Esophagus muscularis mucosa (tissue), 4 donors: ENCODE results near the gene KCNJ10. TPM values are rescaled to one million over a fixed set of nuclear protein-coding genes. Genes with fewer than 3 reads are reported as not detected.
A peak's percentile ranks its signal among the peaks of the same experiment; 100 is the strongest.

Source experiments
- DNase-seq: peaks from one replicate; pipeline ENCODE4 v3.0.0-alpha.2; 2017; ENCODE audit errors: extremely low spot score
- H3K27ac ChIP-seq, 4 donors: fragments of 200-600 bp; sonication (generic); replicated peaks in 1 of 4; 1 replicate in 3 of 4; 2 replicates in 1 of 4; pipeline ENCODE4 v1.5.1; 2016 to 2019; ENCODE audit warnings: mild to moderate bottlenecking in 1 of 4
- H3K27me3 ChIP-seq, 4 donors: fragments of 200-600 bp; sonication (generic); one replicate each; pipeline versions ENCODE4 v1.5.1 to v1.6.0; 2016 to 2019
- H3K36me3 ChIP-seq, 4 donors: fragments of 200-600 bp; sonication (generic); one replicate each; pipeline ENCODE4 v1.5.1; 2016 to 2019
- H3K4me1 ChIP-seq, 4 donors: fragments of 200-600 bp; sonication (generic); one replicate each; pipeline ENCODE4 v1.5.1; 2016 to 2019
- H3K4me3 ChIP-seq, 4 donors: fragments of 200-600 bp; sonication (generic); 1 replicate in 2 of 4; 2 replicates in 2 of 4; pipeline ENCODE4 v1.5.1; 2016 to 2019; ENCODE audit warnings: mild to moderate bottlenecking in 4 of 4, moderate library complexity in 1 of 4
- H3K9me3 ChIP-seq, 4 donors: fragments of 200-600 bp; sonication (generic); 1 replicate in 3 of 4; 2 replicates in 1 of 4; pipeline ENCODE4 v1.5.1; 2016 to 2019
- EP300 ChIP-seq: sonication (generic); formaldehyde crosslinking; IDR thresholded peaks from one replicate; pipeline ENCODE4 v1.6.1; 2017; ENCODE audit warnings: antibody characterized with exemption
- POLR2A ChIP-seq: fragments of 450-650 bp; IDR thresholded peaks from one replicate; pipeline ENCODE4 v1.6.1; 2017; ENCODE audit warnings: antibody characterized with exemption, moderate library complexity, mild to moderate bottlenecking, low read depth
- POLR2AphosphoS5 ChIP-seq, 2 donors: sonication (generic); formaldehyde crosslinking; IDR thresholded peaks; one replicate each; pipeline ENCODE4 v1.6.1; 2017; ENCODE audit warnings: antibody characterized with exemption in 2 of 2
- WGBS: methylation state at CpG from one replicate; pipeline ENCODE4 v1.1.5; 2018; 5-methylcytosine and 5-hydroxymethylcytosine counted together
- intact Hi-C: fragments of 100-400 bp; cut with DNase I; formaldehyde crosslinking; loops from one replicate; pipeline ENCODE4 v1.15.1; 2023
- total RNA-seq, 4 donors: library from RNA; depleted of rRNA; stranded (reverse); fragments of >200 nt; gene quantifications; one replicate each; pipeline versions ENCODE4 v1.1.0 to v1.2.1, GENCODE V29; 2016
- TF ChIP-seq, protein P1 (sequence below), 3 experiments: fragments of 200-600 bp in 2 of 3; fragments of 450-650 bp in 1 of 3; sonication (generic) in 2 of 3; IDR thresholded peaks; one replicate each; pipeline ENCODE4 v1.5.1; 2017 to 2019; ENCODE audit warnings: antibody characterized with exemption in 3 of 3, mild to moderate bottlenecking in 2 of 3, moderate library complexity in 1 of 3

The KCNJ10 gene
- total RNA-seq, 4 donors from 2014 or later, result 0.06 TPM; not detected in 3

GRCh38 chr1:159961636-159962035 is 108.3 kb downstream of the KCNJ10 start:
- peak overlapping the region in 2 of 4 donors; percentile 5 to 10 for H3K4me3 ChIP-seq
- no peaks in the 10 kb centered on the region for H3K36me3 ChIP-seq

GRCh38 chr1:159960721-159961381 is 109.1 kb downstream of the KCNJ10 start:
- Histone ChIP-seq H3K4me3 (peak overlapping the region in 2 of 4 donors; percentile 5 to 28), H3K27ac (peak overlapping the region in 1 of 4 donors; percentile 40), H3K9me3 (no peaks in the 10 kb centered on the region), H3K36me3 (no peaks in the 10 kb centered on the region), H3K27me3 (no peaks in the 10 kb centered on the region), H3K4me1 (peaks cover 0 to 6% (median 3%) of the 10 kb centered on the region in 4 donors)
- intact Hi-C loops, result no loop called here
- no peak for DNase-seq
- TF ChIP-seq POLR2A (no peak), POLR2AphosphoS5 (IDR thresholded peaks at IDR 0.05) (peak in 1 of 2 donors; percentile 16)
- 34% methylated on average over 5 of the region's 5 CpGs for WGBS

More at GRCh38 chr1:159961636-159962035, 108.3 kb downstream of the KCNJ10 start:
- intact Hi-C loops, result no loop called here
- H3K9me3 ChIP-seq, result no peaks in the 10 kb centered on the region
- H3K27me3 ChIP-seq, result no peaks in the 10 kb centered on the region
- WGBS, result 83% methylated on average over 14 of the region's 15 CpGs
- TF ChIP-seq EP300 (no peak), POLR2AphosphoS5 (IDR thresholded peaks at IDR 0.05) (no peak), POLR2A (no peak)
- TF ChIP-seq, protein P1, sequence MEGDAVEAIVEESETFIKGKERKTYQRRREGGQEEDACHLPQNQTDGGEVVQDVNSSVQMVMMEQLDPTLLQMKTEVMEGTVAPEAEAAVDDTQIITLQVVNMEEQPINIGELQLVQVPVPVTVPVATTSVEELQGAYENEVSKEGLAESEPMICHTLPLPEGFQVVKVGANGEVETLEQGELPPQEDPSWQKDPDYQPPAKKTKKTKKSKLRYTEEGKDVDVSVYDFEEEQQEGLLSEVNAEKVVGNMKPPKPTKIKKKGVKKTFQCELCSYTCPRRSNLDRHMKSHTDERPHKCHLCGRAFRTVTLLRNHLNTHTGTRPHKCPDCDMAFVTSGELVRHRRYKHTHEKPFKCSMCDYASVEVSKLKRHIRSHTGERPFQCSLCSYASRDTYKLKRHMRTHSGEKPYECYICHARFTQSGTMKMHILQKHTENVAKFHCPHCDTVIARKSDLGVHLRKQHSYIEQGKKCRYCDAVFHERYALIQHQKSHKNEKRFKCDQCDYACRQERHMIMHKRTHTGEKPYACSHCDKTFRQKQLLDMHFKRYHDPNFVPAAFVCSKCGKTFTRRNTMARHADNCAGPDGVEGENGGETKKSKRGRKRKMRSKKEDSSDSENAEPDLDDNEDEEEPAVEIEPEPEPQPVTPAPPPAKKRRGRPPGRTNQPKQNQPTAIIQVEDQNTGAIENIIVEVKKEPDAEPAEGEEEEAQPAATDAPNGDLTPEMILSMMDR (IDR thresholded peaks at IDR 0.05), result no peak
- no peak for DNase-seq
- H3K27ac ChIP-seq, result peak overlapping the region in 1 of 4 donors; percentile 7
- peaks cover 0 to 6% (median 3%) of the 10 kb centered on the region in 4 donors for H3K4me1 ChIP-seq

DNA sequence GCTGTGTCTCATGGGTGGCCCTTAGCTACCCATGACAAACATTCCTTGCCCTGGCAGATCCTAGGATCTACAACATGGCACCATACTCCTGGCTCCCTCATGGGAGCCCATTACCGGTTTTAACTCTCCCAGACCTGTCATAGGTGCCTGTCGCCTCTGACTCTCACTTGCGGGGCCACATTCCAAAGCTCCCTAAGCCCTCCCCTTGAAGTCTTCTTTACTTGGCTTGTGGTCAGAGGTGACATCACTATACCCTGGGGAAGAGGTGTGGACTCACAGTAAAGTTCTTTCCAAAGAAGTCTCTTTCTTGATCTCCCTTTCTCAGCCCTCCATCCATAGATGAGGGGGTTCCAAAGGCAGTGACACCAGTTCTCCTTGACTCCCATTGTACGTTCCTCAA is 110.5 kb downstream of the KCNJ10 start:
- no peaks in the 10 kb centered on the region for H3K27me3 ChIP-seq
- no peak overlapping the region for H3K27ac ChIP-seq
- TF ChIP-seq EP300 (no peak), POLR2A (no peak), POLR2AphosphoS5 (IDR thresholded peaks at IDR 0.05) (no peak)
- TF ChIP-seq, protein P1 (IDR thresholded peaks at IDR 0.05), result no peak
- H3K4me1 ChIP-seq, result peaks cover 0 to 6% (median 3%) of the 10 kb centered on the region in 4 donors
- no peaks in the 10 kb centered on the region for H3K9me3 ChIP-seq
- H3K4me3 ChIP-seq, result no peak overlapping the region
- intact Hi-C loops, result no loop called here
- DNase-seq, result no peak
- no peaks in the 10 kb centered on the region for H3K36me3 ChIP-seq
- WGBS, result 71% methylated on average over 4 of the region's 4 CpGs

DNA sequence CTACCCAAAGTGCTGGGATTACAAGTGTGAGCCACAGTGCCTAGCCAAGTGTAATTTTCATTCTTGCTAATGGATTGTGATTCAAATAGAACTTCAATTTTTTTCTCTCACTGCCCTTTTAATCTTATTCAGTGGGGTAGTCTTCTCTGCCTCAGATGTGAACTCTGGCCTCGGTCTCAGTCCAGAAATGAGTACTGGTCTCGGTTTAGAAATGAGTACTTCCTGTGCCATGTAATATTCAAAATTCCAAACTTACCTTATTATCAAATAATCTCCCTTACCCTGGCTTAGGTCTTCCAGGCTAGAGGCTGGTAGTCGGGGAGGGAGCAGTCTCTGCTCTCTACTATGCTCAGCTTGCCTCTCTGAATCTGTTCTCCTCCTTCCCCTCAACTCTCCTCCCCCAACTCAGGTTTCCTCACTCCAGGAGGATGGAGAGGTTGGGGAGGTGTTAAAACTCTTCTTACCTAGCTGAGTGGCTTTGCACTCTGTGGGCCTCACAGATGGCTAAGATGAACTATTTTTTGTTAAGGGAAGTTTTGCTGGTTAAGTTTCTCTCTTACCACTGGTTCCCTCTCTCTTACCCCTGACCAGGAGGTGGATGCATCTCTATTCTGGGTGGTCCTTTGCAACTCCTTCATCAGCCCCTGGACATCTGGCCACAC is 111.1 kb downstream of the KCNJ10 start:
- H3K36me3 ChIP-seq, result no peaks in the 10 kb centered on the region
- no peak for DNase-seq
- peaks cover 0 to 6% (median 3%) of the 10 kb centered on the region in 4 donors for H3K4me1 ChIP-seq
- intact Hi-C loops, result no loop called here
- no peak overlapping the region for H3K27ac ChIP-seq
- TF ChIP-seq, protein P1 (IDR thresholded peaks at IDR 0.05), result no peak
- TF ChIP-seq POLR2AphosphoS5 (IDR thresholded peaks at IDR 0.05), result no peak
- TF ChIP-seq EP300, result no peak
- TF ChIP-seq POLR2A, result no peak
- H3K9me3 ChIP-seq, result no peaks in the 10 kb centered on the region
- H3K27me3 ChIP-seq, result no peaks in the 10 kb centered on the region
- H3K4me3 ChIP-seq, result no peak overlapping the region
- WGBS, result 74% methylated on average over 3 of the region's 3 CpGs

GRCh38 chr1:159957824-159958268 is 112.1 kb downstream of the KCNJ10 start:
- TF ChIP-seq, protein P1 (IDR thresholded peaks at IDR 0.05), result no peak
- TF ChIP-seq EP300 (no peak), POLR2A (no peak), POLR2AphosphoS5 (IDR thresholded peaks at IDR 0.05) (no peak)
- DNase-seq, result no peak
- no peak overlapping the region for H3K27ac ChIP-seq
- H3K9me3 ChIP-seq, result no peaks in the 10 kb centered on the region
- intact Hi-C loops, result no loop called here
- no peaks in the 10 kb centered on the region for H3K36me3 ChIP-seq
- peaks cover 0 to 4% (median 0%) of the 10 kb centered on the region in 4 donors for H3K27me3 ChIP-seq
- 54% methylated on average over 8 of the region's 9 CpGs for WGBS
- H3K4me3 ChIP-seq, result no peak overlapping the region
- peaks cover 0 to 6% (median 3%) of the 10 kb centered on the region in 4 donors for H3K4me1 ChIP-seq
